Spinal cord (tissue), 10 donors: ENCODE data around the gene ZNG1F. TPM values are rescaled to one million over a fixed set of nuclear protein-coding genes. Genes with fewer than 3 reads are reported as not detected.
"Not testable (repeated sequence)": the region's sequence is repeated elsewhere in the genome, so short reads cannot be mapped to it uniquely, and the experiment has no call there.

Source experiments
- DNase-seq, 6 donors: peaks; one replicate each; pipeline versions ENCODE4 v3.0.0 to v3.0.0-alpha.2; 2013 to 2015; ENCODE audit warnings: low spot score in 6 of 6, low read depth in 4 of 6
- H3K27ac ChIP-seq: one replicate; pipeline ENCODE4 v1.5.1; 2013; ENCODE audit warnings: low read depth, low read length, control low read depth
- H3K27me3 ChIP-seq: one replicate; pipeline ENCODE4 v1.6.1; 2013; ENCODE audit warnings: low read length; ENCODE audit not compliant: control insufficient read depth, insufficient read depth
- H3K36me3 ChIP-seq: one replicate; pipeline ENCODE4 v1.6.1; 2013; ENCODE audit warnings: low read length; ENCODE audit not compliant: control insufficient read depth, insufficient read depth
- H3K4me1 ChIP-seq: one replicate; pipeline ENCODE4 v1.6.1; 2013; ENCODE audit warnings: low read length; ENCODE audit not compliant: control insufficient read depth, insufficient read depth
- H3K4me3 ChIP-seq: one replicate; pipeline ENCODE4 v1.5.1; 2013; ENCODE audit warnings: low read depth, low read length, control low read depth
- H3K9me3 ChIP-seq: one replicate; pipeline ENCODE4 v1.6.1; 2013; ENCODE audit warnings: low read length; ENCODE audit not compliant: control insufficient read depth, insufficient read depth
- WGBS: methylation state at CpG from one replicate; pipeline ENCODE4 v1.1.5; 2013; ENCODE audit warnings: missing lambda C conversion rate; ENCODE audit not compliant: insufficient coverage; 5-methylcytosine and 5-hydroxymethylcytosine counted together
- polyA plus RNA-seq, 2 donors: library from polyadenylated mRNA; unstranded; fragments of 120-200 nt; gene quantifications; one replicate each; pipeline ENCODE4 v1.2.1, GENCODE V29; 2013; ENCODE audit not compliant: insufficient read length in 2 of 2
- total RNA-seq, 2 donors: library from RNA; depleted of rRNA in 1 of 2; stranded (reverse); fragments of 120-200 nt in 1 of 2; fragments of >200 nt in 1 of 2; gene quantifications; one replicate each; pipeline versions ENCODE4 v1.2.3 to v1.2.4, GENCODE V29; 2013 to 2014
- donor health status: healthy.

Gene ZNG1F
- total and polyA plus RNA-seq, 4 donors, result 10.4 to 23.3 (median 18.4) TPM

DNA sequence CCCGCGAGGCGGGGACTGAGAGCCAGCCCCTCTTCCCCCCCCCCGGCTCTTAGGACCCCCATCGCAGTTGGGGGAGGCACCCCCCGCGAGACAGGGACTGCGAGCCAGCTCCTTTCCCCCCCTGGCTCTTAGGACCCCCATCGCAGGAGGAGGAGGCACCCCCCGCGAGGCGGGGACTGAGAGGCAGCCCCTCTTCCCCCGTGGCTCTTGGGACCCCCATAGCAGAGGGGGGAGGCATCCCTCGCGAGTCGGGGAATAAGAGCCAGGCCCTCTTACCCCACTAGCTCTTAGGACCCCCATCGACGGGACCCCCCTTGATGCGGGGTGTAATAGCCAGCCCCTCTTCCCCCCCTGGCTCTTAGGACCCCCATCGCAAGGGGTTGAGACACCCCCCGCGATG is 80.3 kb downstream of the ZNG1F start:
- H3K4me1 ChIP-seq, H3K36me3 ChIP-seq, DNase-seq, H3K9me3 ChIP-seq, H3K27ac ChIP-seq, H3K4me3 ChIP-seq: not testable (repeated sequence)
- no CpG with 5 or more reads among the region's 22 CpGs for WGBS
- H3K27me3 ChIP-seq, result peaks cover 12% of the 10 kb centered on the region

DNA sequence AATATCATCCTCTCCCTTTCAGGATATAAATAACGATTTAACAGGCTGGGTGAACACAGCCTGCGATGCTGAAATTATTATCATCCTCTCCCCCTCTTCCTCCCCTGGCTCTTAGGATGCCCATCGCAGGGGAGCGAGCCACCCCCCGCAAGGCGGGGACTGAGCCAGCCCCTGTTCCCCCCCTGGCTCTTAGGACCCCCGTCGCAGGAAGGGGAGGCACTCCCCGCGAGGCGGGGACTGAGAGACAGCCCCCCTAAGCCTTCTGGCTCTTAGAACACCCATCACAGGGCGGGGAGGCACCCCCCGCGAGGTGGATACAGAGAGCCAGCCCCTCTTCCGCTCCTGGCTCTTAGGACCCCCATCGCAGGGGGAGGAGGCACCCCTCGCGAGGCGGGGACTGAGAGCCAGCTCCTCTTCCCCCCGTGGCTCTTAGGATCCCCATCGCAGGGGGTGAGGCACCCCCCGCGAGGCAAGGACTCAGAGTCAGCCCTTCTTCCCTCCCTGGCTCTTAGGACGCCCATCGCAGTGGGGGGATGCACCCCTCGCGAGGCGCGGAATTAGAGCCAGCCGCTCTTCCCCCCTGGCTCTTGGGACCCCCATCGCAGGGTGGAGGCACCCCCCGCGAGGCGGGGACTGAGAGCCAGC is 82.5 kb downstream of the ZNG1F start:
- peaks cover 12% of the 10 kb centered on the region for H3K27me3 ChIP-seq
- not testable (repeated sequence) for H3K27ac ChIP-seq, H3K4me3 ChIP-seq, DNase-seq, H3K4me1 ChIP-seq, H3K9me3 ChIP-seq, H3K36me3 ChIP-seq
- 0% methylated on average over 2 of the region's 34 CpGs for WGBS

DNA sequence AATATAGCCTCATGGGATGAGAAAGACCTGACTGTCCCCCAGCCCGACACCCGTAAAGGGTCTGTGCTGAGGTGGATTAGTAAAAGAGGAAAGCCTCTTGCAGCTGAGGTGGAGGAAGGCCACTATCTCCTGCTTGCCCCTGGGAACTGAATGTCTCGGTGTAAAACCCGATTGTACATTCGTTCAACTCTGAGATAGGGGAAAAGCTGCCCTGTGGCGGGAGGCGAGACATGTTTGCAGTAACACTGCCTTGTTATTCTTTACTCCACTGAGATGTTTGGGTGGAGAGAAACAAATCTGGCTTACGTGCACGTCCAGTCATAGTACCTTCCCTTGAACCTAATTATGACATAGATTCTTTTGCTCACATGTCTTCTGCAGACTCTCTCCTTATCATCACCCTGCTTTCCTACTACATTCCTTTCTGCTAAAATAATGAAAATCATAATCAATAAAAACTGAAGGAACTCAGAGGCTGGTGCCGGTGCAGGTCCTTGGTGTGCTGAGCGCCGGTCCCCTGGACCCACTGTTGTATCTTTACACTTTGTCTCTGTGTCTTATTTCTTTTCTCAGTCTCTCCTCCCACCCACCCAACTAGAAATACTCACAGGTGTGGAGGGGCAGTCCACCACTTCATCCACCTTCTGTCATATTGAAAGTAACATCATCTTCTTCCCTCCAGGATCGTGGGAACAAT is 83.4 kb downstream of the ZNG1F start:
- DNase-seq, H3K4me1 ChIP-seq, H3K36me3 ChIP-seq, H3K9me3 ChIP-seq, H3K4me3 ChIP-seq, H3K27ac ChIP-seq: not testable (repeated sequence)
- no CpG with 5 or more reads among the region's 13 CpGs for WGBS
- H3K27me3 ChIP-seq, result peaks cover 12% of the 10 kb centered on the region

DNA sequence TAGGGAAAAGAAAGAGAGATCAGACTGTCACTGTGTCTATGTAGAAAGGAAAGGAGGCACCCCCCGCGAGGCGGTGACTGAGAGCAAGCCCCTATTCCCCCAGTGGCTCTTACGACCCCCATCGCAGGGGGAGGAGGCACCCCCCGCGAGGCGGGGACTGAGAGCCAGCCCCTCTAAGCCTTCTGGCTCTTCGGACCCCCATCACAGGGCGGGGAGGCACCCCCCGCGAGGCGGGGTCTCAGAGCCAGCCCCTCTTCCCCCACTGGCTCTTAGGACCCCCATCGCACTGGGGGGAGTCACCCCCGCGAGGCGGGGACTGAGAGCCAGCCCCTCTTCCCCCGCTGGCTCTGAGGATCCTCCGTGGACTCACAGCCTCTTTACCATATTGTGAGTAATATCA is 84.6 kb downstream of the ZNG1F start:
- not testable (repeated sequence) for H3K4me3 ChIP-seq, H3K36me3 ChIP-seq, H3K4me1 ChIP-seq, H3K9me3 ChIP-seq, DNase-seq, H3K27ac ChIP-seq
- no CpG with 5 or more reads among the region's 19 CpGs for WGBS
- H3K27me3 ChIP-seq, result peaks cover 12% of the 10 kb centered on the region

DNA sequence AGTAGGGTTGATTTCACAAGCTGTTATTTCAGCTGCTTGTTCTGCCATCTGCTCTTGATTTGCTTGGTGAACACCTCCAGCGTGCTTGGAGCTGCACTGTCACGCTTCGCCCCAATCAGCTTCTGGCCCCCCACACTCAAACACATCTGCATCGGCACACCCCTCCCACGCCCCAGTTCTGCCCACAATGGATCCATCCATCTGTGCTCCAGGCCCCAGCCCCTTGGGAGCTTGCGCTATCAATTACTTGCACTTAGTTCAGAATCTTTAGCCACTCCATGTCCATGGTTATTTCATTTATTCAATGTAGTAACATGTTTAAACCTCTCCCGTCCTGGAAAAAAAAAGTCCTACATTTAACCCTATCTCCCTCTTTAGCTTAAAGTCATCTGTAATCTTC is 88.6 kb downstream of the ZNG1F start:
- not testable (repeated sequence) for H3K4me3 ChIP-seq, H3K36me3 ChIP-seq, H3K27me3 ChIP-seq, DNase-seq, H3K9me3 ChIP-seq, H3K27ac ChIP-seq, H3K4me1 ChIP-seq
- 75% methylated on average over 3 of the region's 7 CpGs for WGBS

DNA sequence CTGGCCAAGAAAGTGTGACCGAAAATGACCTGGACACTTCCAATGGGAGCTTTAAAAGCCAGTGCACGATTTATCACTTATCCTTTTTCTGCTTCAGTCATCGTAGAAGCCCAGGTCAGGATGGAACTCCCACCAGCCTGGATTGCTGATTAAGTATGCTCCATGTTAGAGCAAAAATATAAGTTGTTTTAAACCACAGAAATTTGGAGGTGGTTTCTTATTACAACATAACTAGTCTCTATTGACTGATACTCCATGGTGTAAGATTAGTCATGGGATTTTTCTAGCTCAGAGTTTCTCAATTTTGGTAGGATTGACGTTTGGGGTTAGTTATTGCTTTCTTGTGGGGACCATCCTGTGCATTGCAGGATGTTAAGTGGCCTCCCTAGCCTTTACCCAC is 90.4 kb downstream of the ZNG1F start:
- WGBS, result 74% methylated on average over 3 of the region's 4 CpGs
- not testable (repeated sequence) for H3K4me1 ChIP-seq, H3K27ac ChIP-seq

DNA sequence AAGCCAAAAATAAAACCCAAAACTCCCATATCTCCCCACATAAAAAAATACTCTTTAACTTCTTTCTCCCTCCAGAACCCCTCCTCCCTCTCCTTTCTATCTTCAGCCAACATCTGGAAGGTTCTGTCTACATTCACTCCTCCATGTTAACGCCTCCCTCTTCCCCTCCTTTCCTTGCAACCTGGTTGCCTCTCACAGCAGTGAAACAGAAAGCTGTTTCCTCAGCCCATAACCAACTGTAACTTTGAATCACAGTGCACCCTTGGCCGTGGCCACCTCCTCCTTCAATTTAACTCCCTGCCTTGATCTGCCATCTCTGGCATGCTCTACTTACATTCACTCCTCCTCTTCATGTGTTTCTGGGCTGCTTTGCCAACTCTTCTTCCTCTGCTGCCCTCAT is 94.1 kb downstream of the ZNG1F start:
- WGBS, result 50% methylated on average over 1 of the region's 2 CpGs
- not testable (repeated sequence) for H3K36me3 ChIP-seq, H3K27me3 ChIP-seq, H3K4me3 ChIP-seq, H3K9me3 ChIP-seq, DNase-seq, H3K27ac ChIP-seq, H3K4me1 ChIP-seq

More for the DNA sequence above, 90.4 kb downstream of the ZNG1F start:
- not testable (repeated sequence) for H3K27me3 ChIP-seq, H3K4me3 ChIP-seq, DNase-seq, H3K36me3 ChIP-seq, H3K9me3 ChIP-seq

DNA sequence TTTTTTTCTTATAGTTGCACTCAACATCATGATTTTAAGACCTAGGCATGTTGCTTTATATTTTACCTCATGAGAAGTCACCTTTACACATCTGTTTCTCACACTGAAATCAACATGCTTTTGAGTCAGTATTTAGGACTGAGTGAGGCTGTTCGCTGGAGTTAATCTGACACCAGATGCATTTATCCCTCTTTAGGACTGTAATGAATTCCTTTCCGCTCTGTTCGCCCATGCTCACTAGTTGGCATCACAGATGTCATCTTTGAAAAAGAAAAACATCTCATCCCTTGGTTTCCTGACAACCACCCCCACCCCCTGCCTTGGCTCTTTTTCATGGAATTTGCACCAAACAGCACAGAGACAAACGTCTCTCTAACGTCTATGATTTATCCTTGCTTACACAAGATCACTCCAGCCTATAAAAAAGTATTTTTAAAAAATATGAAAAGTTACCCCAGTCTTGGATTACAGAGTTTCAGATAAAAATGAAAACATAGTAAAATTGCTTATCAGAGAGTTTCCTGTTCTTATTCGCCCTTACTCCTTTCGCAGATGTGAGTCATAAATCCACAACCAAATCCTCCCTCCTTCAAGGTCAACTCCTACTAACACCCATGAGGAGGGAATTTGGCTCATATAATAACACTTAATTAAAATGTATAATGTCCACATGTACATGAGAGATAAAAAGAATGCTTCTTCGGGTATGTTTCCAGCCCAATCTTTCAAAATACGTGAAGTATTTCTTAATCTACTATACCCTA is 94.9 kb downstream of the ZNG1F start:
- H3K36me3 ChIP-seq, H3K27me3 ChIP-seq, H3K4me3 ChIP-seq, H3K27ac ChIP-seq, H3K4me1 ChIP-seq, H3K9me3 ChIP-seq: not testable (repeated sequence)
- peak in 1 of 6 donors; percentile 26 for DNase-seq
- WGBS, result no CpG with 5 or more reads among the region's 9 CpGs

DNA sequence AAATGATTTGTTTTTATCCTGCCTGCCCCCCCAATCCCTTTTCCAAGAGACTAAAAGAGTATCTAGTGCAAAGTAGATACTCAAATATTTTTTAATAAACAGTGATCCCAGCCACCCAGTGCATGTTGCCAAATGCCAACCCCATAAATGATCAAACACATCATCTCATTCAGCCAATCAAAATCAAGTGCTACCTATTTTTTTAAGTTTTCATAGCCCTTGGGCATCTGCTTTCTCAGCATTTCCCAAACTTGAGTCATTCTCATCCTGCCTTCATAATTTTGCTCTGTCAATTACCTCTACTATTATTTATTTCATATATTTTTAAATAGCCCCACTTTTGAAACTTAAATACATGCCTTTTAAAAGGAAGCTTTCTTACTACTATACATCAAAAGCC is 98.2 kb downstream of the ZNG1F start:
- not testable (repeated sequence) for H3K9me3 ChIP-seq, H3K4me1 ChIP-seq, DNase-seq, H3K27me3 ChIP-seq, H3K4me3 ChIP-seq, H3K36me3 ChIP-seq, H3K27ac ChIP-seq

DNA sequence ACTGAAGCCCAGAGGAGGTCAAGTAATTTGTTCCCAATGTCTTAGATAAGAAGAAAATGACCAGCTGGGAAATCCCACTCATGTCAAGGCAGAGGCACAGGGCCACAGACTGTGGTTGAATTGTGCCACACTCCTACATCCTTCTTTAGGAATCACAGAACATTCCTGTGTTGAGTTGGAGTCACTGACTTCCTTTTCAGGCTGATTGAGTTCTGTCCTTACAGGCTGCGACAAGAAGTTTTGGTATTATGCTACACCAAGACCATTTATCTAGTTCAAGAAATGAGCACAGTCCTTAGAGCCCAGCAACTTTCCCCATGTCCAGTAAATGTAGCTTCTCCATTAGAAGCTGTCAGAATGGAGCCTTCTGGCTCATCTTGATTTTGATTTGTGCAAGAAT is 98.7 kb downstream of the ZNG1F start:
- not testable (repeated sequence) for H3K27me3 ChIP-seq, H3K27ac ChIP-seq, DNase-seq, H3K4me3 ChIP-seq, H3K36me3 ChIP-seq, H3K4me1 ChIP-seq, H3K9me3 ChIP-seq
- no CpG with 5 or more reads among the region's 1 CpG for WGBS
